CD4-positive, alpha-beta T cell treated with Interleukin-6 at 100 ng/mL for 8 hours (primary cell): Measurements from ENCODE around the gene STX18.

Source experiments
- DNase-seq: peaks from one replicate; pipeline ENCODE4 v3.0.0-alpha.2; 2020; ENCODE audit warnings: mixed read lengths, low spot score

Gene STX18

DNA sequence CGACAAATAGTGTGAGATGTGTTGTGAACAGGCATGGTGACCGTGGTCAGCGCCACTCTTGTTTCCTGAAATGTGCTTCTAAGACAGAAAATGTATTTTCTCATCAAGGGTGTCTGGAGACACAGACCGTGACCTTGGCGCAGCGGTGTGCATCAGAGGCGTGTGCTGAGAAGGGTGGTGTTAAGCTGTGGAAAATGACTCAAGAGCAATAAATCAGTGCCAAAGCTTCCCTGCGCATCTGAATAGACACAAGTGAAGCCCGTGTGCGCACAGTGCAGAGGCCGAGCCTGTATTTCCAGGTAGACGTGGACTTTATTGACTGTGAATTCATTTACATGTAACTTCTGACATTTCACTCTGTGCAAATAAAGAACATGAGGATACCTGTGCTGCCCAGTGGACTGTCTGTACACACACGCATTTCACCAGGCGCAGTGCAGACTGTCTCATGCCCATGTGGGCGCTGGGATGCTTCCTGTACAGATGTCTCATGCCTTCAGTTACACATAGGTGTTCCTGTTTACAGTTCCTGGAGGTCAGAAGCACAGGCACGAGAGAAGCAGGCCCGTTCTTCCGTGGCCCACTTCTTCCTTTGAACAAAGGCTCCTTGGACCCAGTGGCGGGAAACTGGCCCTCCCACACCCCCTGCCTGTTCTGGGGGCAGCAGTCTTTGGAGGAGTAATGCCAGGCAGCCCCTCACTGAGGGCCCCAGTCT, 123.0 kb downstream of the STX18 start:
- DNase-seq, result no peak

DNA sequence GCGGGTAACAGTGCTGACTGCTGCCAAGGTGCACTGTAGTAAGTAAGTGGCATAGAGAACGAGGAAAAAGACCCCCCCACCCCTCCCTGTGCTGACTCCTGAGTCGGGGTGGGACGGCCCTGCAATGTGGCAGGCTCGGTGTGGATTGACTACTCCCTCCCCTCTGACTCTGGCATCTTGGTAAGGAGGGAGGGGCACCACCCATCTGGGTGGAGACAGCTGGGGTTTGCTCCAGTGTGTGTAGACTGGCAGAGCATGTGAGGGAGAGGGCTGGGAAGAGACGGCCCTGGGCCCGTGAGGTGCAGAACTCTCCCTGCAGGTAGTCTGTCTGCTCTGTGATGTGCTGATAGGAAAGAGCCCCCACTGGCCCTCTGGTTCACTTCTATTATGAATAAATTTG, 124.0 kb downstream of the STX18 start:
- DNase-seq, result no peak

DNA sequence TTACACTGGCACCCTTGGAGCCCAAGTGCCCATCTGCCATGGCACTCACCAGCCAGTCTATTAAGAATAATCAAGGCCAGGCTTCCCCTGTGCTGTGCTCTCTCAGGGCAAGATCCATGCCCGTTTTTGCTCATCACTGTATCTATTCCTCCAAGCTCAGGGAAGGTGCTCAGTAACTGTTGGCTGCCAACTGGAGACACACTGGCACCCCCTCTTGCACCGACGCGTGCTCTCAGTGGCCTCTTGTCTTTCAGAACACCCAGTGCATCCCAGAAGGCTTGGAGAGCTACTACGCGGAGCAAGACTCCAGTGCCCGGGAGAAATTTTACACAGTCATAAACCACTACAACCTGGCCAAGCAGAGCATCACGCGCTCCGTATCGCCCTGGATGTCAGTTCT, 124.9 kb downstream of the STX18 start:
- no peak for DNase-seq

DNA sequence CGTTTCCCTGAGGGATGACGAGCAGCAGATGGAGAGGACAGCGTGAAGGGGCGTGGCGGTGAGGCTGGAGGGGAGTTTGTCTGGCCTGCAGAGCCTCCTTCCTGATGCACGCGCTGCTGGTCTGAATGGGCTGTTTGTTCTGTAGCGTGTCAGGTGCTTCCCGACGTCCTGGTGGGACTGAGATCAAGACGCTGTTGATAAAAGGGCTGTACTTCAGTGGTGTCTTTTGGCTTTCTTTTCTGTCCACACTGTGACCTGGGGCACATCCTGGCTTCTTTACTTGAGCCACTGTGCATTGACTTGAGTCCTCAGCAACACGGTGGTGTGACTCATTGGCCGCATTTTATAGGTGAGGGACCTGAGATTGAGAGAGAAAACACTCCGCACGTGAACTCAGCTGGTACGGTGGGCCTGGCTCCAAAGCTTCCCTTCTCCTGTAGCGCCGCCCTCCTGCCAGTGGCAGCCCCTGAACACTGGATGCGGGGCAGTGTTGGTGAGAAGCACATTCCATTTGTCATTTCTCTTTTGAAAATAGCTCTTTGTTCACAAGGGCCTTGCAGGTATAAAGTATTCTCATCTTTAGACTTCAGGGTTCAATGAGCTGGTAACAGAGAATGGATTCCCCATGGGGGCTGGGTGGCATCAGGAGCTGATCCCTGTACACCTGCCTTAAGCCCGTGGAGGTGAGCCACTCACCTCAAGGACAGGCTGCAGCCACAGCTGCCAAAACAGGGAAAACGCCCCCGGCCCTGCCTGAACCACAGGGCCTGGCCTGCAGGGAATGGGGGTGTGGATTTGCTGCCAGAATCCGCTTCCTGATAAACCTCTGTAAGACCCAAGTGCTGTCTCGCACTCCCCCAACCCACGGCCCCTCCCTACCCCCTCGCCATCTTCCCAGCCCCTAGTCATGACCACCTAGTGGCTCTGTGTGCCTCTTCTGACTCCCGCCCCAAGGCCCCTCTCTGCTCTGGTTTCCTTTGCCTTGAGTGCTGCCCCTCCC, 125.7 kb downstream of the STX18 start:
- no peak for DNase-seq

DNA sequence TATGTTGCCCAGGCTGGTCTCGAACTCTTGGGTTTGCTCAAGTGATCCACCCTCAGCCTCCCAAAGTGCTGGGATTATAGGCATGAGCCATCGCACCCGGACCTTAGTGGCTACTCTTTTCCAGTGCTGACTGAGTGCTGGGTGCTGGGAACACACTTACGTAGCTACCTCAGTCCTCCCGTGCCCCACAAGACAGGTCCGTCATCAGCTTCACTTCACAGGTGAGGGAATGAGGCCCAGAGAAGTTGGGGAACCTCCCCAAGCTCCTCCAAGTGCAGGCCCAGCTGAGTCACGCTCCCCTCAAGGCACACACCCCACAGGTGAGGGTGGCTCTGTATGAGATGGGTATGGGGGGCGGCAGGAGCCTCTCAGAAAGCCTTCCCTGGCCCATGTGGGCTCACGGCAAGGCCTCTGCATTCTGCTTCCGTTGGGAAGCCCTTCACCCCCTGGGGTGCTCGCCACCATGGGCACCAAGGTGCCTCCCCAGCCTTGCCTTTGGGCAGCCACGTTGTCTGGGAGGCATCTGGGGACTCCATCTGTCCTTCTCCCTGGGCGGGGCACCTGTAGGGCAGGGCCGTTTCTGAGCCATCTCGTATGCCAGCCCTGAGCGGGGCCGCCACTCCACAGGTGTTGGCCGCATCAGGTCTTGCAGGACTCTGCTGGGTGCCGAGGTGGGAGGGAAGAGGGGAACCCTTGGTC, 126.6 kb downstream of the STX18 start:
- no peak for DNase-seq

DNA sequence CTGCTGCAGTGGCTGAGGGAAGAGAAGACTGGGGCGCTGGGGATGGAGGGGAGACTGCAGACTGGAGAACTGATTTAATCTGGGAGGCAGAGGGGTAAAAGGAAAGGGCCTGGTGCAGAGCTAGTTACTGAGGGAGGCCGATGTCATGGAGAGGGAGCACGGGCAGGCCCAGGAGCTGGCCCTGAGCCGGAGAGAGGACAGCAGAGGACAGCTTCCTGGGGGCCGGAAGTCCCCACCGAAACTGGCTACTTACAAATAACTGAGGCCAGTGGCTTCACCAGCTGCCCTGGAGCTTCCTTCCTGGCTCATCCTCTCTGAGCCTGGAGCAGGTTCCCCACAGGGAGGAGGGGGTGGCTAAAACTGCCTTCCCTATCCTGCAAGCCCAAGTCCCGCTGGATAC, 128.0 kb downstream of the STX18 start:
- DNase-seq, result no peak

DNA sequence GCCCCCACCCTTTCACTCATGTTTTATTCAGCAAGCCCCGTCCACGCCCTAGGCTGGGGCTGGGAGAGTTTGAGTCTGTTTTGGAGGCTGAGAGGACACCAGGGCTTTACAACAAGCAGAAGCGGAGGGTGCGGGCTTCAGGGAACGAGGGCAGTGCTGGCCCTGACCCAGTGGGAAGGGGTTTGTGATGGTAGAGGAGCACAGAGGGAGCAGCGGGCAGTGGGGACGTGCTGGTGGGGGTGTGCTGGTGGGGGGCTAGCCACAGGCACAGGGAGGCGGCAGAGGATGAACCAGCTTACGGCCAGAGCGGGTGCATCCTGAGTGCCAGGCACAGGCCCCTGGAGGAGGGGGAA, 128.5 kb downstream of the STX18 start:
- no peak for DNase-seq

DNA sequence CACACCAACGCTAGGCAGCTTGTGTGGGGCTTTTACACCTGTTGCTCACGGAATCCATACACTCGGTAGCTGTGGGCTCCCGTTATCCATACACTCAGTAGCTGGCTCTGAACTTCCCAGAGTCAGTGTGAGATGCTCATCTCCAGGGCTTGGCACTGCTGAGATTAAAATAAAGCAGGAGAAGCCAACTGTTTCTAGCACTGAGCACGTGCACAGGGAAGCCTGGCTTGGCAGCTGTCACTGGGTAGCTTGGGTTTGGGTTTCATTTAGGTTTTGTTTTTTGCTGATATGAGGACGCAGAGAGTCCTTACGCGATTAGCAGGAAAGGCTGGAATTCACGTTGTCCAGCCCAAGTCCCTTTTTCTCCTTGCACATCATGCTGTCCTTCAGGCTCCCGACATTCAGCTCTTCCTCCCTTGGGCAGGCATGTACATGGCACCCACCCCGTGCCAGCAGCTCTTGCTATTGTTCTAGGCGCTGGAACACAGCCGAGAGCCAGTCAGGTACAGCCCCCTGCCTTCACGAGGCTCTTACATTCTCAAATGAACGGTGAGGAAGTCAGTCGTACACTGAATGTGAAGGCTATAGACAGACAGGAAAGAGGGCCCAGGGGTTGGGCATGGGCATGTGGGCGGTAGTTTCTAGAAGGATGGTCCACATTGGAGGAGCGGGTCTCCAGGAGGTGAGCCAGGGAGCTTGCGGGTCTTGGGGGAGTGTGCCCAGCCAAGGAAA, 129.0 kb downstream of the STX18 start:
- no peak for DNase-seq

DNA sequence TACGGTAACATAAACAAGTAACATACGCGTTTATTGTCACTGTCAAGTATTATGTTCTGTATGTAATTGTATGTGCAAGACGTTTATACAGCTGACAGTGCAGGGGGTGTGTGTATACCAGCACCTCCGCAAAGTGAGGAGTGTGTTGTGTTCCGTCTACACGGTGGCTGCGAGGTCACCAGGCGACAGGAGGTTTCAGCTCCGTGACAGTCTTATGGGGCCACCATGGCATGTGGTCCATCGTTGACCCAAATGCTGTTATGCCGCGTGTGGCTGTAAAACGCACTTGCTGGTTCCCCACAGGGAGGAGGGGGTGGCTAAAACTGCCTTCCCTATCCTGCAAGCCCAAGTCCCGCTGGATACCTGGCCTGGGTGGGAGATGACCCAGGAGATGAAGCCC, 129.9 kb downstream of the STX18 start:
- no peak for DNase-seq

DNA sequence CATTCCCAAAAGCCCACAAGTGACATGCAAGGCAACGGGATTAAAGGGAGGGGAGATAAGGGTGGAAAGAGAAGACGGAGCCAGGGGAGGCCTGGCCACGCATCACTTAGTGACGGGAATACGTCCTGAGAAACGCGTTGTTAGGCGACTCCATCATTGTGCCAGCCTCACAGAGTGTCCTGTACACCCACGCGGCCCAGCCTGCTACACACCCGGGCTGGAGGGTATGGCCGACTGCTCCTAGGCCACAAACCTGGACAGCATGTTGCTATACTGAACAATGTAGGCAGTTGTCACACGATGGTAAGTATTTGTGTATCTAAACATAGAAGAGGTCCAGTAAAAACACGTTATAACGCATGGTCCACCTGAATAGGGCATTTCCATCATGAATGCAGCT, 131.6 kb downstream of the STX18 start:
- no peak for DNase-seq

DNA sequence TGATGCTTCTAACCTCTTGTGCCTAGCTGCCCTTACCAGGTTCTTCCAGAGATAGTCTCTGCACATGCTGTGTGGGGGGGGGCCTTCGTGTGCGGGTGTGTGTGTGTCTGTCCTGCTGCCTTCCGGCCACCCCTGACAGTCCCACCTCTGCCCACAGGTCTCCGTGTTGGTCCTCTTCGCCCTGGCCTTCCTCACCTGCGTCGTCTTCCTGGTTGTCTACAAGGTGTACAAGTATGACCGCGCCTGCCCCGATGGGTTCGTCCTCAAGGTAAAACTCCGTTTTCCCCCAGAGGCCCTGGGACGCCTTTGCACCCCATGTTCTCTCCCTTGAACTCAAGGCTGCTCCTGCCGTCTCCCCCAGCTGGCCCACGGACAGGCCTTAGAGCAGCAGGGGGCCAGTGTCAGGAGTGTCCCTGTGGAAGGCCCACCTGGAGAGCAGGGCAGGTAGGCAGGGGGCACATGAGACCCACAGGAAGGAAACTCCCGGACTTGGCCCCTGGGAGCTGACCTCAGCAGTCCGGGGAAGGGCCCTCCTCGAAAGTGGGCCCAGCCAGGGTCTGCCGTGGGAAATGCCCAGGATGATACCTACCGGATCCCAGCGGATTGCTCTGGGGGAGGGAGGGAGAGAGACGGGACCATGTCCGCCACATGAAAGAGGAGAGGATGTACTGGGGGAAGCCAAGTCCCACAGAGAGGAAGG, 132.3 kb downstream of the STX18 start:
- no peak for DNase-seq

DNA sequence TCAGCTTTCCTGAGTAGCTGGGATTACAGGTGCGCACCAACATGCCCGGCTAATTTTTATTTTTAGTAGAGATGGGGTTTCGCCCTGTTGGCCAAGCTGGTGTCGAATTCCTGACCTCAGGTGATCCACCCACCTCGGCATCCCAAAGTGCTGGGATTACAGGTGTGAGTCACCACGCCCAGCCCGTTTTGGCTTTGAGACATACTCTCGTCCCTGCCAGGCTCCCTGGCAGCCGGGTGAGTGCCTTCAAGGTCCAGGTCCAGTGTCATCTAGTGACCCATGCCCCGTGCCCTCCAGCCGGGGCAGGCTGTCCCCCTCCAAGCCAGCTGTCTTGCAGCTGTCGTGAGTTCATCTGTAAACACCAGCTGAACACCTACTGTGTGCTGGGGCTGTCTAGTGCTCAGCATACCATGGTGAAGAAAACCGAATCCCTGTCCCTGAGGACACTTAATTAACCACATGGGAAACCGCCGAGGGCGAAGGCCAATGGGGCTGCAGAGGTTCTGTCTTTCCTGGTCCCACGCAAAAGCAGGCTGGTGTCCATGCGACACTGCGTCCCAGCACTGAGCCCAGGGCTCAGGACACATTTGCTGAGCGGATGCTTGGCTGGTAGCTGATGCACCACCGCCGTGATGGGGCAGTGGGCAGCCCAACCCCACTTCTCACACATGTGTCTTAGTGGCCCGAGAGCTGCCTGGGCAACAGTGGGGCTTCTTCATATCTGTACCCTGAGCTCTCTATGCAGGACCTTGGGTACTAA, 133.1 kb downstream of the STX18 start:
- DNase-seq, result no peak

DNA sequence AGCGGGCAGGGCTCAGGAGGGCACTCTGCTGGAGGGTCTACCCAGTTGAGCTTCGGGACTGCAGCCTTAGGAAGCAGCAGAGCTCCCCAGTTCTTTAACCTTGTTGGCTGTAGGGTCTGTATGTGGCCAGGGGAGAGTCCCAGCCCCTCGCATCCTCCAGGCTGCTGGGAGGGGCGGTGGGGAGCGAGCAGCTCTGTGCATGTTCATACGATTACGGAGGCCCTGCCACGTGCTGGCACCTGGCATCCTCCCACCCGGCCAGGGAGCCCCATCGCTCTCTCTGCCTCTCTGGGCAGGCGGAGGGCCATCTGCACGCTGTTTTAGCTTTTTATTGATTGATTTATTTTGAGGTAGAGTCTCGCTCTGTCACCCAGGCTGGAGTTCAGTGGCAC, 133.7 kb downstream of the STX18 start:
- DNase-seq, result no peak

DNA sequence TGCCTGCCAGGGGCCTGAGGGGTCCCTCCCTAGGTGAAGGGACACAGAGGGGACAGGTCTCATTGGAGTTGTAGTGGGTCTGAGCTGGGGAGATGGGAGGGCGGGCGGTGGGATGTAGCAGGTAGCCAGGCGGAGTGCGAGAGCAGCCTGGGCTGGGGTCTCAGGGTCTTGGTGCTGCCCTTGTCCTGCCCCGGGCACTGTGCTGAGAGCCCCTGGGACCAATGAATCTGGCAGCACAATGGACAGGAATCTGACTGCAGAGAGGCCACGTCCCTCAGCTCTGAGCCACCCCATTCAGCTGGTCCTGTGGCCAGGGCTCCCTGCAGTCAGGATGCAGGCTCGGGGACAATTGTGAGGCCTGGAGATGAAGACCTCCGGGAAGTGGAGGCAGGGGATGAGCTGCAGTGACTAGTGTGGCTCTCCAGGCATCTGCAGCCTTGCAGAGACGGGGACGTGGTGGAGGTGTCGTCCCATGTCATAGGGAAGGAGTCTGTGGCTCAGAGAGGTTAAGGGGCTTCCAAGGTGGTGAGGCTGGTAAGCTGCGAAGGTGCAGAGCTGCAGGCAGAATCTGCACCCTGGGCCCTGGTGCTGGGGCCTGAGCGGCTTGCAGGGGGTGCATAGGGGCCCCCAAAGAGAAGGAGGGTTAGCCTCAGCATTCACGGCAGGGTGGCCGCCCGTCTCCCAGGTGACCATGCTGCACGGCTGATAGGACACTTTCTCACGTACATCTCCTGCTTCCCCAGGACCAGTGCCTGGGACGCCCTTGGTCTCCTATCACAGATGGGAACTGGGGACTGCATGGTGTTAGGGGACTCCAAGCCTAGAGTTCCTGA, 134.3 kb downstream of the STX18 start:
- DNase-seq, result no peak

DNA sequence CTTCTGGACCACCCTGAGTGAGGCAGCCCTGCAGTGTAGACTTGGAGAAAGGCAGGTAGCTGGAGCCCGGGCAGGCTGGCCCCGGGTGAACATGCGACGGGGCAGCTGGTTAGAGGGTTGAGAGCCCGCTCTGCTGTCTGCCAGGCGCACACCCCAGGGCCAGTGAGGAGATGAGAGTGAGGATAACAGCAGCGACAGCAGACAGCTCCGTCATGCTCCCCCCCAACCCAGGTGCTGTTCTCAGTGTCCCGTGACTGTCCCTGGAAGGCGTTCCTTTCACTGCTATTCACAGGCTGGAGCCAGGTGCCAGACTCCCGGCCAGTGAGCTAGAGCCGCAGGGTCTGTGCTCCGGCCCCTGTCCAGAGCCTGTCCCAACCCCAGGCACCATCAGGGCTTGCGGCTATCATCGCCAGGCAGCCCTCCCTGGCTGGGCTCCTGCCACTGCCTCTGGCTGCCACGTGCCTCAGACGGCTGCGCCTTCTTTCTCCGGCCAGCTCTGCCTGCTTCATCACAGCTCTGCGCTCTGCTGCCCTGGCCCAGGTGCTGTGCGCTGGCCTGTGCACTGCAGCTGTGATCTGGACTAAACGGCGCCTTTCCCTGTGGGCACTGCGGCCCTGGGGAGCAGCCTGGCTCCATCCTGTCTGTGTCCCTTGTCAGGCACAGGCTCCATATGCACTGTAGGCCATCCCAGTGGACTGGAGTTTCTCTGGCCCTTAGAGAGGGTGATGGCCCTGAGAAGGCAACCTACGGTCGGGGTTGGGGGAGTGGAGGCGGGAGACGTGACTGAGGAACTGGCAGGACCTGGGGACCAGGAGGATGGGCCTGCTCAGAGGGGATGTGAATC, 135.2 kb downstream of the STX18 start:
- DNase-seq, result no peak

DNA sequence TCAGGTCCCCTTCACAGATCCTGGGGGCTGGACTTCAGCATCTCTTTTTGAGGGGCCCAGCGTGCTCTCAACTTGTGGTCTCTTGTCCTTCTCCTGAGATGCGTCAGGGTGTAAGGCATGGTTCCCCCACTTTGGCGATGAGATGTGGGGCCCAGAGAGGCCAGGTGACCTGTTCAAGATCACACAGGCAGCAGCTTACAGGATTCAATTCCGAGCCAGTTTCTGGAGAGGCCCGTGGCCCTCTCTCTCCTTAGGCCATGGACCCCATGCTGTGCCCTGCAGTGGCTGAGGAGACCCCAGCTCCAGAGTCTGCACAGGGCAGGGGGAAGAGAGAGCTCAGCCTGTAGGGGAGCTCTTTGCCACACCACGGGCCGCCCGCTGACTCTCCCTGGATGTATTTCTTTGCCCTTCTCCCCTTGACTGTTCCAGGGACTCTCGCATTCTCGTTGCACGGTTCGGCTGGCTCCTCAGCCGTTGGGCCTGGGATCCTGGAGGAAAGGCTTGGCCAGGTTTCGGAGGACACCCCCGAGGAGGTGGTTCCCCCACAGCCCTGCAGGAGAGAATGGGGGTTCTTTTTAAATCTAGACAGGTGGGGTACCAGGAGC, 136.4 kb downstream of the STX18 start:
- DNase-seq, result no peak

DNA sequence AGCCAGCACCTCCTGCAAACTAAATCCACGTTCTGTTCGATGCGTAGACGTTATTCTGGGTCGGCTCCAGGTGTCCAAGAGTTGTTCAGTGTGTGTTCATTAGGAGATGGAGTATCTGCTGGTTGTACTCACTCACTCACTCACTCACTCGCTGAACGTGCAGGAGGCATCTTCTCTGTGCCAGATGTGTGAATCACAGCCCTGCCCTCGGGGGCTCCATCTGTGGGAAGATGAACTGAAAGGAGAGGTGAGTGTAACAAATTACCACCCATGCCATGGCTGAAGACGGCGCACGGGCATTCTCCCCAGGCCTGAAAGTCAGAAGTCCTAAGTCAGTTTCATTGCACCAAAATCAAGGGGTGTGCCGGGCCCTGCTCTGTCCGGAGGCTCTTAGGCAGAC, 138.9 kb downstream of the STX18 start:
- DNase-seq, result no peak

DNA sequence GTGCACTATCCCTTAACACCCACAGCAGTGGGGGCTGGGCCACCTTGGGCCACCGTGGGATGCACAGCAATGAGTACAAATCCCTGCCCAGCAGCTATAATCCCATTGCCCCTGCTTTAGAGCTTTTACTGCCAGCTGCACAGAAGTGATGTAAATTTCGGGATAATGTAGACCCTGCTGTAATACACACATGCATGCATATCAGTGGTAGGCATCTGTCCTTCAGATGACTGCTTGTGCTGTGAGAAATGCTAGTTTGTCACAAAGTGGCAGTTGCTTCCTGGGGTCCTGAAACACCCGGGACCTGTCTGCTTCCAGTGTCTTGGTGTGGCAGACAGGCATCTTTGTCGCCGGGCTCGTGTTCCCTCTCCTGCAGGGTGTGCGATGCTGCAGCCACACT, 140.8 kb downstream of the STX18 start:
- no peak for DNase-seq
